LNCAP (cell line): ENCODE results near the gene CDKAL1.

ENCODE experiments used
- CTCF ChIP-seq: fragments of 450-650 bp; IDR thresholded peaks from 2 replicates; pipeline ENCODE4 v1.5.1; 2017; ENCODE audit warnings: mild to moderate bottlenecking

CDKAL1 gene

GRCh38 chr6:21274851-21275250 lies 740.6 kb downstream of the CDKAL1 start:
- TF ChIP-seq CTCF = no peak

GRCh38 chr6:21277601-21278374 lies 743.5 kb downstream of the CDKAL1 start:
- TF ChIP-seq CTCF = no peak

GRCh38 chr6:21278375-21278745 lies 744.1 kb downstream of the CDKAL1 start:
- TF ChIP-seq CTCF = no peak

GRCh38 chr6:21279619-21280018 lies 745.4 kb downstream of the CDKAL1 start:
- no peak for TF ChIP-seq CTCF

GRCh38 chr6:21281366-21281765 lies 747.1 kb downstream of the CDKAL1 start:
- TF ChIP-seq CTCF = no peak
